Effector CD8-positive, alpha-beta T cell (primary cell): ENCODE results near the gene C11orf65.

Source experiments
- DNase-seq: peaks from one replicate; lab custom pipeline; 2025; lab: John Stamatoyannopoulos, UW

C11orf65 gene

GRCh38 chr11:108370990-108371389 is 96.3 kb downstream of the C11orf65 start:
- DNase-seq: no peak

GRCh38 chr11:108370315-108370714 is 97.0 kb downstream of the C11orf65 start:
- no peak for DNase-seq

- DNase-seq: no peak
Observed at GRCh38 chr11:108369064-108369463, 98.3 kb downstream of the C11orf65 start.

GRCh38 chr11:108368134-108368533 is 99.2 kb downstream of the C11orf65 start:
- no peak for DNase-seq

- no peak for DNase-seq
Observed at GRCh38 chr11:108364159-108364558, 103.2 kb downstream of the C11orf65 start.

GRCh38 chr11:108351468-108351867 is 115.9 kb downstream of the C11orf65 start:
- no peak for DNase-seq

GRCh38 chr11:108346451-108346850 is 120.9 kb downstream of the C11orf65 start:
- no peak for DNase-seq

- no peak for DNase-seq
Observed at GRCh38 chr11:108345767-108346166, 121.6 kb downstream of the C11orf65 start.

- no peak for DNase-seq
Observed at GRCh38 chr11:108343714-108344113, 123.6 kb downstream of the C11orf65 start.

GRCh38 chr11:108341654-108342053 is 125.7 kb downstream of the C11orf65 start:
- no peak for DNase-seq

GRCh38 chr11:108340973-108341372 is 126.4 kb downstream of the C11orf65 start:
- DNase-seq: no peak

- DNase-seq: no peak
Observed at GRCh38 chr11:108338750-108339149, 128.6 kb downstream of the C11orf65 start.

- DNase-seq: no peak
Observed at GRCh38 chr11:108333403-108333899, 133.9 kb downstream of the C11orf65 start.
